SKM-1 treated with dmso at 0.1 percent for 144 hours (cell line): ENCODE results near the gene GTPBP4.
"Not testable (repeated sequence)": the region's sequence is repeated elsewhere in the genome, so short reads cannot be mapped to it uniquely, and the experiment has no call there.

Source experiments
- DNase-seq: peaks from one replicate; lab custom pipeline; 2025; ENCODE audit not compliant: unreplicated experiment; lab: John Stamatoyannopoulos, UW

Gene GTPBP4

GRCh38 chr10:988667-989545 is 672 bp downstream of the GTPBP4 start:
- DNase-seq, result no peak

- no peak for DNase-seq
These were observed 2.6 kb downstream of the GTPBP4 start for GRCh38 chr10:990808-991207.

- DNase-seq, result no peak
These were observed 4.2 kb downstream of the GTPBP4 start for GRCh38 chr10:992467-992866.

GRCh38 chr10:992871-993270 is 4.6 kb downstream of the GTPBP4 start:
- no peak for DNase-seq

- DNase-seq, result no peak
These were observed 6.8 kb downstream of the GTPBP4 start for GRCh38 chr10:994836-995558.

- DNase-seq, result no peak
These were observed 7.3 kb downstream of the GTPBP4 start for GRCh38 chr10:995559-995926.

- DNase-seq, result no peak
These were observed 7.8 kb downstream of the GTPBP4 start for GRCh38 chr10:996031-996430.

GRCh38 chr10:997266-998022 is 9.2 kb downstream of the GTPBP4 start:
- DNase-seq, result no peak

- no peak for DNase-seq
These were observed 14.3 kb downstream of the GTPBP4 start for GRCh38 chr10:1002425-1003006.

GRCh38 chr10:1003884-1004670 is 15.8 kb downstream of the GTPBP4 start:
- DNase-seq, result no peak

GRCh38 chr10:1006573-1006972 is 18.3 kb downstream of the GTPBP4 start:
- DNase-seq, result no peak

- DNase-seq, result no peak
These were observed 19.3 kb downstream of the GTPBP4 start for GRCh38 chr10:1007583-1007982.

GRCh38 chr10:1009071-1009494 is 20.8 kb downstream of the GTPBP4 start:
- DNase-seq, result no peak

- not testable (repeated sequence) for DNase-seq
These were observed 21.7 kb downstream of the GTPBP4 start for GRCh38 chr10:1009947-1010346.

- no peak for DNase-seq
These were observed 22.5 kb downstream of the GTPBP4 start for GRCh38 chr10:1010703-1011102.

- no peak for DNase-seq
These were observed 23.5 kb downstream of the GTPBP4 start for GRCh38 chr10:1011696-1012095.

- DNase-seq, result no peak
These were observed 27.5 kb downstream of the GTPBP4 start for GRCh38 chr10:1015688-1016087.

- no peak for DNase-seq
These were observed 31.1 kb downstream of the GTPBP4 start for GRCh38 chr10:1019362-1019761.

GRCh38 chr10:1020460-1020859 is 32.2 kb downstream of the GTPBP4 start:
- DNase-seq, result no peak

- DNase-seq, result no peak
These were observed 32.7 kb downstream of the GTPBP4 start for GRCh38 chr10:1020958-1021357.
